CD4-positive, alpha-beta T cell treated with Interferon alpha-2 for 1 hour (primary cell): Measurements from ENCODE around the gene HNMT.
"Not testable (repeated sequence)": the region's sequence is repeated elsewhere in the genome, so short reads cannot be mapped to it uniquely, and the experiment has no call there.

Source experiments
- DNase-seq, 2 donors: peaks; one replicate each; pipeline ENCODE4 v3.0.0-alpha.2; 2020 to 2022

The HNMT gene

GRCh38 chr2:138016351-138017087 lies 52.2 kb downstream of the HNMT start:
- no peak for DNase-seq

GRCh38 chr2:138017824-138018223 lies 53.6 kb downstream of the HNMT start:
- no peak for DNase-seq

GRCh38 chr2:138018866-138019688 lies 54.8 kb downstream of the HNMT start:
- no peak for DNase-seq

GRCh38 chr2:138020432-138020831 lies 56.2 kb downstream of the HNMT start:
- no peak for DNase-seq

GRCh38 chr2:138021154-138021553 lies 56.9 kb downstream of the HNMT start:
- DNase-seq: no peak

GRCh38 chr2:138023298-138023697 lies 59.0 kb downstream of the HNMT start:
- DNase-seq: no peak

GRCh38 chr2:138023976-138024375 lies 59.7 kb downstream of the HNMT start:
- DNase-seq: no peak

- DNase-seq: no peak
Measured at GRCh38 chr2:138026111-138027020, 62.1 kb downstream of the HNMT start.

- peak; percentile 2 to 27 for DNase-seq
Measured at GRCh38 chr2:138028538-138028937, 64.3 kb downstream of the HNMT start.

- no peak for DNase-seq
Measured at GRCh38 chr2:138029276-138029675, 65.0 kb downstream of the HNMT start.

GRCh38 chr2:138030459-138030858 lies 66.2 kb downstream of the HNMT start:
- DNase-seq: no peak

- no peak for DNase-seq
Measured at GRCh38 chr2:138032334-138032733, 68.1 kb downstream of the HNMT start.

GRCh38 chr2:138034536-138034935 lies 70.3 kb downstream of the HNMT start:
- DNase-seq: no peak

- DNase-seq: no peak
Measured at GRCh38 chr2:138035608-138036217, 71.4 kb downstream of the HNMT start.

GRCh38 chr2:138036522-138036921 lies 72.2 kb downstream of the HNMT start:
- no peak for DNase-seq

GRCh38 chr2:138037090-138037489 lies 72.8 kb downstream of the HNMT start:
- DNase-seq: no peak

- no peak for DNase-seq
Measured at GRCh38 chr2:138040616-138041015, 76.3 kb downstream of the HNMT start.

- no peak for DNase-seq
Measured at GRCh38 chr2:138042311-138042710, 78.0 kb downstream of the HNMT start.

GRCh38 chr2:138043588-138043987 lies 79.3 kb downstream of the HNMT start:
- not testable (repeated sequence) for DNase-seq

GRCh38 chr2:138058427-138058826 lies 94.2 kb downstream of the HNMT start:
- DNase-seq: no peak

GRCh38 chr2:138059487-138060300 lies 95.4 kb downstream of the HNMT start:
- no peak for DNase-seq

GRCh38 chr2:138060301-138060635 lies 96.0 kb downstream of the HNMT start:
- peak in 1 of 2 donors; percentile 1 for DNase-seq
